Tibial nerve (tissue), 4 donors: ENCODE data around the gene CIBAR2.

Experiments
- EP300 ChIP-seq, 2 donors: sonication (generic); formaldehyde crosslinking; IDR thresholded peaks; one replicate each; pipeline ENCODE4 v1.6.1; 2017; ENCODE audit warnings: antibody characterized with exemption in 2 of 2, mild to moderate bottlenecking in 1 of 2
- TF ChIP-seq, protein P1 (sequence below), 5 experiments: fragments of 200-600 bp in 3 of 5; fragments of 450-650 bp in 2 of 5; sonication (generic) in 3 of 5; IDR thresholded peaks; one replicate each; pipeline ENCODE4 v1.5.1; 2016 to 2019; ENCODE audit warnings: antibody characterized with exemption in 5 of 5, mild to moderate bottlenecking in 3 of 5, moderate library complexity in 2 of 5

DNA sequence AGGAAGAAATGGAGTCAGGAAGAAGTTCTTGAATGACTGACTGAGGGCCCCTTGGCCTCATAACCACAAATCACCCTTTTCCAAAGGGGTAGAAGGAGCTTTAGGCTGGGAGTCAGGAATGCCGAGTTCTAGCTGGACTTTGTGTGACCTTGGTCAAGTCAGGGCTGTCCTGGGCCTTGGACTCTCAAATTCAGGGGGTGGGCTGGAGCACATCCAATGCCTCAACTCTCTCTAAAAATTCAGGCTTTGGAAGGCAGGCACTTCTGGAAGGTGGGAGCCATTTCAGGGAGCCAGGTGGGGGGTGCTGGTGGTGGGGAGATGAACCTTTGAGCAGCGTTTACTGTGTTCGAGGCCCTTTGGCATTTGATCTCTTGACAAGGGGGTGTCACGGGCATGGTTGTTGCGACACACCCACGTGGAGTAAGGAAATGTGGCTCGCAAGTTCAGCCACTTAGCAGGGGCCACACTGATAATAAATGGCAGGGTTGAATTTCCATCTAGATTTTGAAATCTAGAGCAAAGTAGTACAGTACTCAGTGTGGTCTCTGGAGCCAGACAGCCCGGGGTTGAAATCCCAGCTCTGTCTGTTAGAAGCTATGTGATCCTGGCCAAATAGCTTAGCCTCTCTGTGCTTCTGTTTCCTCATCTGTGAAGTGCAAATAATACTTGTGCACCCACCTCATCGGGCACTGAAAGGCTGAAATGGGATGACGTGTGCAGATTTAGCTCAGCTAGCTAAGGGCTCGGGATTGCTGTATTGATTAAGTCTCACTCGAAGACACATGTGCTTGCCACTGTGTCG, 47.1 kb upstream of the CIBAR2 start:
- TF ChIP-seq, protein P1, sequence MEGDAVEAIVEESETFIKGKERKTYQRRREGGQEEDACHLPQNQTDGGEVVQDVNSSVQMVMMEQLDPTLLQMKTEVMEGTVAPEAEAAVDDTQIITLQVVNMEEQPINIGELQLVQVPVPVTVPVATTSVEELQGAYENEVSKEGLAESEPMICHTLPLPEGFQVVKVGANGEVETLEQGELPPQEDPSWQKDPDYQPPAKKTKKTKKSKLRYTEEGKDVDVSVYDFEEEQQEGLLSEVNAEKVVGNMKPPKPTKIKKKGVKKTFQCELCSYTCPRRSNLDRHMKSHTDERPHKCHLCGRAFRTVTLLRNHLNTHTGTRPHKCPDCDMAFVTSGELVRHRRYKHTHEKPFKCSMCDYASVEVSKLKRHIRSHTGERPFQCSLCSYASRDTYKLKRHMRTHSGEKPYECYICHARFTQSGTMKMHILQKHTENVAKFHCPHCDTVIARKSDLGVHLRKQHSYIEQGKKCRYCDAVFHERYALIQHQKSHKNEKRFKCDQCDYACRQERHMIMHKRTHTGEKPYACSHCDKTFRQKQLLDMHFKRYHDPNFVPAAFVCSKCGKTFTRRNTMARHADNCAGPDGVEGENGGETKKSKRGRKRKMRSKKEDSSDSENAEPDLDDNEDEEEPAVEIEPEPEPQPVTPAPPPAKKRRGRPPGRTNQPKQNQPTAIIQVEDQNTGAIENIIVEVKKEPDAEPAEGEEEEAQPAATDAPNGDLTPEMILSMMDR (IDR thresholded peaks at IDR 0.05) = no peak
- no peak for TF ChIP-seq EP300 (IDR thresholded peaks at IDR 0.05)
